GM21717 (cell line): ENCODE measurements around the gene OPN4.
"Not testable (repeated sequence)": the region's sequence is repeated elsewhere in the genome, so short reads cannot be mapped to it uniquely, and the experiment has no call there.

Experiments used
- ATAC-seq: cut with Tn5 transposase; IDR thresholded peaks from one replicate; pipeline ENCODE4 v1.9.1; 2021; ENCODE audit warnings: mild to moderate bottlenecking, moderate library complexity; ENCODE audit not compliant: unreplicated experiment

The OPN4 gene, protein sequence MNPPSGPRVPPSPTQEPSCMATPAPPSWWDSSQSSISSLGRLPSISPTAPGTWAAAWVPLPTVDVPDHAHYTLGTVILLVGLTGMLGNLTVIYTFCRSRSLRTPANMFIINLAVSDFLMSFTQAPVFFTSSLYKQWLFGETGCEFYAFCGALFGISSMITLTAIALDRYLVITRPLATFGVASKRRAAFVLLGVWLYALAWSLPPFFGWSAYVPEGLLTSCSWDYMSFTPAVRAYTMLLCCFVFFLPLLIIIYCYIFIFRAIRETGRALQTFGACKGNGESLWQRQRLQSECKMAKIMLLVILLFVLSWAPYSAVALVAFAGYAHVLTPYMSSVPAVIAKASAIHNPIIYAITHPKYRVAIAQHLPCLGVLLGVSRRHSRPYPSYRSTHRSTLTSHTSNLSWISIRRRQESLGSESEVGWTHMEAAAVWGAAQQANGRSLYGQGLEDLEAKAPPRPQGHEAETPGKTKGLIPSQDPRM

DNA sequence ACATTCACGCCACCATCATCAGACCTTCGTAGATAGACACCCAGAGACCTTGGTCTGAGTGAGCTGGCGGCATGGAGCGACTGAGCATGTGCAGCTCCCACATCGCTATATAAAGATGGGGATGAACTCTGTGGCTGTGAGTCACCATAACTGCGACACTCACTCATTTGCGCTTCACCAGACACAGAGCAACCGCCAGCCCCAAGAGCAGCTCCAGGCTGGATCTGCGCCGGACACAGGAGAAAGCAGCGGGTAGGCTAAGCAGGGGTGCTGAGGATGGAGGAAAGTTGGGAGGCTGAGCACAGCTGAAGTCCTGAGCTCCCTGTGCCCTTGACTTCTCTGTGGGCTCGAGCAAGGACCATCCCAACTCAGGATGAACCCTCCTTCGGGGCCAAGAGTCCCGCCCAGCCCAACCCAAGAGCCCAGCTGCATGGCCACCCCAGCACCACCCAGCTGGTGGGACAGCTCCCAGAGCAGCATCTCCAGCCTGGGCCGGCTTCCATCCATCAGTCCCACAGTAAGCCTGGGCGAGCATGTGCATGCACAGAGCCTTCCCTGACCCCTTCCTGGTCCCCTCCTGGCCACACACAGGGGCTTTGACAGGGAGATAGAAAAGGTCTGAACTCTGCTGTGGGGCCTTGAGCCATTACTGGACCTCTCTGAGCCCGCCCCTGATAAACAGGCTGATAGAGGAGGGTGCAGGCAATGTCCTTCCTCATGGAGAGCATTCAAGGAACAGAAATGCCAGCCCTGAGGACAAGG lies at the start of gene OPN4:
TSS of gene OPN4 (plus strand) at position 137 of the 762 bp plus-strand sequence. CDS start at position 374, 237 bp downstream.
- no peak for ATAC-seq

DNA sequence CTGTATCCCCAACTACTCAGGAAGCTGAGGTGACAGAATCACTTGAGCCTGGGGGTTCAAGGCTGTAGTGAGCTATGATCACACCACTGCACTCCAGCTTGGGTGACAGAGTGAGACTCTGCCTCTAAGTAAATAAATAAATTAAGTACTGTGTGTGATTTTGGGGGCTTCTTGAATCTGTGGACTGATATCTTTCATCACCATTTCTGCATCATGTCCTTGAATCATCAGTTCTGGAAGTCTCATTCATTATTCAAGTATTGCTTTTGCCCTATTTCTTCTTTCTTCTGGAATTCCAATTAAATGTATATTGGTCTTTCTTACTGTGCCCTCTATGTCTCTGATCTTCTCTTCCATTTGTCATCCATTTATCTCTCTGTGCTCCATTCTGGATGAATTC lies 46.7 kb upstream of the OPN4 start:
- no peak for ATAC-seq

DNA sequence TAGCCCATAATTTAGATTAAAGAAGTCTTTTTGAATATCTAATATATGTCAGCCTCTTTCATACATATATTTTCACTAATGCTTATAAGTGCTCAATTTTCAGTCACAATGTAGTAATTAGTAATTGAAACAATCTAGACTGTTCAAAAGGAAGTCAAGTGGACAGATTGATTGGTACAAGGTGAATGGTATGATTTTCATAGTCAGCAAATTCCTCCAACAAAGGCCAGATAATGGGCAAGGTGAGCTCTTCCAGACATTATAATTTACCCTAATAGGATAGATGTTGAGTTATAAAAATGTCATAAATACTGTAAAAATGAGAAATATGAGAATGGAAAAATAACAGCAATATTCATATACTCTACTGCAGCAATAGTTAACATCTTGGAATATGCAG lies 44.4 kb upstream of the OPN4 start:
- ATAC-seq, result no peak

DNA sequence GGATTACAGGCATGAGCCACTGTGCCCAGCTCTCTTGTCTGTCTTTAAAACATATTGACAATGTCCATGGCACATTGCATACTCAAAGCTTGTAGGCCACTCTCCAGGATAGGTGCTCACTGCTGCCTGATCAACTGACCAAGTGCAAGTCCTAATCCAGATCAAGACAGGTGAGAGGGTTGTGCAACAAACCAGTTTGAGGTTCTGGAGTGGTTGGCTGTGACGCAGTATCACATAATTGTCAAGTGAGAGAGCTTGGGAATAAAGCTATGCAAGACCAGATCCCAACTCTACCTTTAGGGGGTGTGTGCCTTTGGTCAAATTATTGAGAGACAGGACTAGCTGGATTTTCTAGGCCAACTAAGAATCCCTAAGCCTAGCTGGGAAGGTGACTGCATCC lies 43.0 kb upstream of the OPN4 start:
- ATAC-seq, result no peak

DNA sequence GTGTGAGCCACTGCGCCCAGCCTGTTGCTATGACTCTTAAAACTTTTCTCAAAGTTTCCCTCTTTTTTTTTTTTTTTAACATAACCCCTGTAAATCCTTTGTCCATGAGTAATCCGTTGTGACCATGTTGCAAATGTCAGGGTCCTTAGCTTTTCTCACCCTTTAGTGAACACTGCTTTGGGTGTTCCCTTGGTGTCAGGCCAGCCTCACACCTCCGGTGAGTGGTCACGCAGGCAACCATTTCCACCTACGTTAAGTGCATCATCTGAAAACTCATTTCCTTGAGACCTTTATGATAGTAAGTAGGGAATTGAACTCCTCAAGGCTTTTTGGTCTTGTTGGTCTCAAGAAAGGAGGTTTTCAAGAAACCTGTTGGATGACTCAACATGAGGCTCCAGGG lies 41.3 kb upstream of the OPN4 start:
- no peak for ATAC-seq

DNA sequence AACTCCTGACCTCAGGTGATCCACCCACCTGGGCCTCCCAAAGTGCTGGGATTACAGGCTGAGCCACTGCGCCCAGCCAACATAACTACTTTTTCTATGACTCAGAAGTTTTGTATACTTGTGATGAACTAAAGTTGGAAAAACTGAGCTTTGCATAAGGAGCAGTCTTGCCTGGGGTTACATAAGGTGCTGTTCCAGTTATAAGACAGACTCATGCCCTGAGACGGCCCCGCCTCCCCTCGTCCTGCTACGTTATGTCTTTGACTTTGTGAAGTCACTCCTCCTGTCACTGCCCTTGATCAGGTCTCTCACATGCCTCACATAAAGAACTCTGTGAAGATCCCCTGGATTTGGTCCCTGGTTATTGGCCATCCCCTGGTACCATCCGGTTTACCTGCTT lies 40.4 kb upstream of the OPN4 start:
- ATAC-seq, result no peak

DNA sequence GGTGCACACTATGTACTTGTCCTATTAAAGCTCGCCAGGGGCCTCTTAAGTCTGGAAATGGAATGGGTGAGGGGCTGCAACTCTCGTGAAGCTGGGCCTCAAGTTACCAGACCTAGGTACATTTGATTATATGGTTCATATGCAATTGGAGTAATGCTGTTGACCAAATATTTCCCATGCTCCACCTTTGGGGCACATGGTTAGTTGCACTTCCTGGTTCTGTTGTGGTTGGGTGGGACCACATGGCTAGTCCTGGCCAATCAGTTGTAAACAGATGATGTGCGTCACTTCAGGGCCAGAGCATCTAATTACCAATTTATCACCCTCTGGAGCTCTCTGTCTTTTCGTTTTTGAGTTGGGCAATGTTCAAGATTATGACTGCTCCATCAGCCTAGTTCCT lies 39.5 kb upstream of the OPN4 start:
- no peak for ATAC-seq

DNA sequence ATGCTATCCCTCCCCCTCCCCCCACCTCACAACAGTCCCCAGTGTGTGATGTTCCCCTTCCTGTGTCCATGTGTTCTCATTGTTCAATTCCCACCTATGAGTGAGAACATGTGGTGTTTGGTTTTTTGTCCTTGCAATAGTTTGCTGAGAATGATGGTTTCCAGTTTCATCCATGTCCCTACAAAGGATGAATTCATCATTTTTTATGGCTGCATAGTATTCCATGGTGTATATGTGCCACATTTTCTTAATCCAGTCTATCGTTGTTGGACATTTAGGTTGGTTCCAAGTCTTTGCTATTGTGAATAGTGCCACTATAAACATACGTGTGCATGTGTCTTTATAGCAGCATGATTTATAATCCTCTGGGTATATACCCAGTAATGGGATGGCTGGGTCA lies 37.1 kb upstream of the OPN4 start:
- not testable (repeated sequence) for ATAC-seq

DNA sequence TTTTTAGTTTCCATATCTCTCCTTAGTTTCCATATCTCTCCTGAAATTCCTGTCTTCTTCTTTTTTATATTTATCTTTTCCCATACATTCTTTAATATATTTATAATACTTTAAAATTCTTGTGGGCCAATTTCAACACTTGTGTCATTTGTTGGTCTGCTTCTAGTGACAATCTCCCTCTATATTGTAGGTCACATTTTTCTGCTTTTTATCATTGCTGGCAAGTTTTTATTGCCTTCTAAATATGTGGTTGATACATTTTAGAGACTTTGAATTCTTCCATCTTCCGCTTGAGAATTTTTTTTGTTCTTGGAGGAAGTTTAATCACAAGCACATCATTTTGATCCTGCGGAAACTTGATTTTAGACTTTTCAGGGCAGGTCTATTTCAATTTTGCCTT lies 26.0 kb upstream of the OPN4 start:
- no peak for ATAC-seq

DNA sequence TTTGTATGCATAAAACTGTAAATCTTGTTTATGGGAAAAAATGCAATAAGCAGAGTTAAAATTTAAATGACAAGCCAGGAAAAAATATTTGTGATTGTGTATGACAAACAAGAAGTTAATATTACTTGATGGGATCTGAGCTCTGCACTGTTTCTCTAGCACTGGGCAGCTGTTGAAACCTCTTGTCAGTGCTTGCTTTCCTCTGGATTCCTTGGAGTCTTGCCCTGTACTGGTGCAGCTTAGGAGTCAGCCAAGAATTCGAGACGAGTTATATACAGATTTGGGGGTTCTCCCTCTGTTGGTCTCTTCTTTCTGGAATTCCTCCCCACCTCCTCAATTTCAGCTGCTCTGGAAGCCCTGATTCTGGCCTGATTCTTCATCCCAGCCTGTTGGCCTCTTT lies 24.3 kb upstream of the OPN4 start:
- no peak for ATAC-seq

DNA sequence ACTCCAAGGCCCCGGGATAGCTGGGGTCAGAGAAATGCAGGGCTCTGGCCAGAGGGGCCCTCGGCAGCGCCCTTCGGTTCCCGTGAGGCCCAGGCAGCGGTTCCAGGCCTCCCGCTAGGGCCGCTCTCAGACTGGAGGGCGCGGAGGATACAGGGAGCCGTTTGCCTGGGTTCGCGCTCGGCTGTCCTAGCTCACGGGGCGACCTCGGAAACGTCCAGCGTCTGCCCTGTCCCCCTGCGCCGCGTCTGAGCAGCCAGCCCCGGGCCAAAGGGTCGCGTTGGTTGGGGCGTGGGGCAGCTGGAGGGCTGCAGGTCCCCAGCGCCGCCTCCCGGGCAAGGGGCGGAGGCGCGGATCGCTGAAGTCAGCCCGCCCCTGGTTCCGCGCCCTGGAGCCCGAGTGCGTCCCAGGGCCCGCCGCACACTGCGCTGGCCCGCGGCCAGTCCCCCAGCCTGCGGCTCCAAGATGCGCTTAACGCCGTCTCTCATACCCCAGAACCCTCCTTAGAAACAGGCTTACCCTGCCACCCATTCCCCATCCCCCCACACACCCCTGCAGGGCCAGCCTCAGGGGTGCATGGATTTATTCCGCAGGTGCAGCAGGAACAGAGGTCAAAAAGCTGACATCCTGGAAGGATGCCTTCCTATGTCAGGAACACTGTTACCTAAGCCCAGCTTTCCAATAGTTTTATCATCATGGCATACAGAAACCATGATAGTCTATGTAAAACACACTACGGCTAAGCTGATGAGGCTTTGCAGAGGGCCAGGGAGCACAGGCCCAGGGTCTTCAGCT lies 22.1 kb upstream of the OPN4 start:
- no peak for ATAC-seq

DNA sequence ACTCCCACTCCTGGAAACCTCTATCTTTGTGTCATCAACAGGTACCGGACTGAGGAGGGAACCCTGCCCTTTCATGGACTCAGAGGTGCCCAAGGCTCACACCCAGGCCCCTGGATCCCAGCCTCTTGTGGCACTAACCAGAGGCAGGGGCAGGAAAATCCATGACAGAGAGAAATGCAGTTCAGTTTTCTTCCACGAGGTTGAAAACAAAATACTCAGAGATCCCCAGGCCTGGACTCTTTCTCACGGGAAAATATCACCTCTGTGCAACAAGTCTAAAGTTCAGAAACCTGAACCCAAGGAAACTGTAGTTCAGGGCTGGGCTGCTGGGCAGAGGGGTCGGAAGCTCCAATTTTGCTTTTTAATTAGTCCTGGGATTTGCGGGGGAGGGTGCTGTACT lies 21.4 kb upstream of the OPN4 start:
- no peak for ATAC-seq

DNA sequence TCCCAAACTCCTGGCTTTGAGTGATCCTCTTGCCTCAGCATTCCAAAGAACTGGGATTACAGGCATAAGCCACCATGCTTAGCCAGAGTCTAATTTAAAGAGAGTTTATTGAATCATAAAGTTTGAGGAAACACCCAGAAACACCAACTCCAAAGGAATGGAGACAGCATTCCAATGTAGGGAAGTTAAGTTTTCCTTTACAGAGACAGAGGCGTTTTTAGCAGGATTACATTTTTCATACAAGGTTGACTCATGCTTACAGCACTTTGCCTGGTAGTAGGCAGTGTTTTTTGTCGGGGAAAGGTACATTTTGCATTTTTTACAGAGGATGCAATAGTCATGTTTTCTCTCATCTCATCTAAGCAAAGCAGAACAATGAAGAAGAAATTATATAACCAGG lies 18.9 kb upstream of the OPN4 start:
- ATAC-seq, result no peak

DNA sequence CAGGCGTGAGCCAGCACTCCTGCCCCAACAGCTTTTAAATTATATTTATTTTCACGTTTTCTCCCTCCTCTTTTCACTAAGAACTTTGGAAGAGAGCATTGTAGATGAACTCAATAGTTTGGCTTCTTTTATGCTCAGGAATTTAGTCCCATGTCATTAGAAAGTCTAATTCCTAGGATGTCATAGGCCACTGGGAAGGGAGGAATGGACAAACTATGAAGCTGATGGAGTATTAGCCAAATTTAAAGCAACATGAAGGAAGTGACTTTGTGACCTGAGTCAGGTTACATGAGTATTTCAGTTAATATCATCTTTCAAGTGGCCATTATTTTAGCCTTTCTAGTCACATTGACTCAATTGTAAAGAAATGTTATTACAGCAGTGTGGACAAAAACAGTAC lies 18.0 kb upstream of the OPN4 start:
- ATAC-seq, result no peak

DNA sequence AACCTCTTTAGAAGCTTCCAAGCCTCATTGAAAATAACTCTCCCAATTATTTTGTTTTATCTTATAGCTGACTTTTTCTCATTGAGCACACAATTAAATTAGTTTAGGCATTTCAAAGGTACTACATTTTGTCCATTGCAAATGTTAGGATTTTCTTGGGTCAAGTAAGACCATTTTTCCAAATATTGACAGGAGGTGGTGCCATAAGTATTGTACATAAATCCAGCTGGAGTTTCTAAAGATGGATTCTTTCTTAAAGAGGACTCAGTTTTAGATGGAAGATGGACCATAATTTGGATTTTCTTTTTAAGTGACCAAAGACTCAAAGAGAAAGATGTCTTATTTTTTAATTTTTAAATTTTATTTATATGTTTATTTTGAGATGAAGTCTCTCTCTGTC lies 12.3 kb upstream of the OPN4 start:
- no peak for ATAC-seq

DNA sequence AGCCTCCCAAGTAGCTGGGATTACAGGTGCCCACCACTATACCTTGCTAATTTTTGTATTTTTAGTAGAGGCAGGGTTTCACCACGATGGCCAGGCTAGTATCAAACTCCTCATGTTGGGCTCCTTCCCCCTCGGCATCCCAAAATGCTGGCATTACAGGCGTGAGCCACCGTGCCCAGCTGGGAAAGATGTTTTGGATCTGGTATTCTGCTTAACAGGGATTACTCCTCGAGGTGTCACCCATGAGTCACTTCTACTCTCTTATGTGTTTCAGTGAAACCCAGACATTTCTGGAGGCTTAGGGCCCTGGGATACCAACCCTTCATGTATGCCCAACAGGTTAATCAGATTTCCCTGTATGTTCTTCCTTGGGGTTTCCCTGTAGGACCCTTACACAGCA lies 11.8 kb upstream of the OPN4 start:
- ATAC-seq, result no peak

DNA sequence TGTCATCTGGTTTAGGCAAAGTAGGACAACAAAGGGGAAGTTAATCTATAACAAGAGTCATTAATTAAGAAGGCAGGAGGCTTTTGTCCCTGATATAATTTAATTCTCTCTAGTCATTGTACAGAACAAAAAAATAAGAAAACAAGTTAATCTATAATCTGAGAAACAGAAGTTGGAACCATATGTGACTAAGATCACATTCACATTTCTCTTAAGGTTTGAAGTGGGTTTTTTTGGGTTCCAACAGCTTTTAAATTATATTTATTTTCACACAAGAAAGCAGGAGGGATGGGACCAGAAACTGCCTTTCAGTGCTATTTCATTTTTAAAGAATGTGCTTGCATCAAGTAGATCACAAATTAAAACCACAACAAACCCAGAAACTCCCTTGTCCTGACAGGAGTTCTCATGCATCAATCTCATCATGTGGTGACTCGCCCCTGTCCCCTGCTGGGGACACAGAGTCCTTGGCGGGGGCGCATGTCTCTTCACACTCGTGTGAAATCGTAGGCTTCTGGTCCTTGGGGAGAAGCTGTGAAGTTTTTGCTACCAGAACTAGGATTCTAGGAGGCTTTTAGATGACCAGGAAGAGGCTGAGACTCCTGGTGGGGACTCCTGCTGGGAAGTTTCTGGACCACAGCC lies 10.1 kb upstream of the OPN4 start:
- ATAC-seq, result no peak

DNA sequence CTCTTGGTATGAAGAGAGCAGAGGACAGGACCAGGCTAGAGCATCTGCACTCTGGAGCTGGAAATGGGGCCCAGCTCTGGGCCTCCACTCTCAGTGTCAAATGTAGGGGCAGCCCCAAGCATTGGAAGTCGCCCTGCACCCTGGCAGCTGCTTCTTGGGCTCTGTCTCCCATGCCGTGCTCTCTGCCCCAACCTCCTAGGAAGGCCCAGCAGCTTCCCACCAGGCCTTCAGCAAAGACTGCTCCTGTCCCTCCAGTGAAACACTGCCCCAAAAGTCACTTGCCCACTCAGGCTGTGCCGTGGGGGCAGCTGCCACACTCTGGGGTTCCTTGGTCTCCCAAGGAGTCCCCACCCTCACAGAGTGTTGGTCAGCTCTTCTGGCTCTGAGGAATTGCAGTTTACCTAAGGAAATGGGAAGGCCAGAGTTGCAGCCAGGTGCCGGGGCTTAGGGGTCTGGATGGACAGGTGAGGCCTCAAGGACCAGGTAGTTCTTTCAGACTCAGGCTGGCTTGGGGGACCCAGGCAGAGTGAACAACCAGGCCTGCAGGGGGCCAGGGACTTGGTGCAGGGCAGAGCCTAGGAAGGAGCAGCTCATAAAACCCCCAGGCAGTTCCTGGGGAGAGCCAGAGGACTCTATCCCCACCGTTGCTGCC lies 9.4 kb upstream of the OPN4 start:
- no peak for ATAC-seq

DNA sequence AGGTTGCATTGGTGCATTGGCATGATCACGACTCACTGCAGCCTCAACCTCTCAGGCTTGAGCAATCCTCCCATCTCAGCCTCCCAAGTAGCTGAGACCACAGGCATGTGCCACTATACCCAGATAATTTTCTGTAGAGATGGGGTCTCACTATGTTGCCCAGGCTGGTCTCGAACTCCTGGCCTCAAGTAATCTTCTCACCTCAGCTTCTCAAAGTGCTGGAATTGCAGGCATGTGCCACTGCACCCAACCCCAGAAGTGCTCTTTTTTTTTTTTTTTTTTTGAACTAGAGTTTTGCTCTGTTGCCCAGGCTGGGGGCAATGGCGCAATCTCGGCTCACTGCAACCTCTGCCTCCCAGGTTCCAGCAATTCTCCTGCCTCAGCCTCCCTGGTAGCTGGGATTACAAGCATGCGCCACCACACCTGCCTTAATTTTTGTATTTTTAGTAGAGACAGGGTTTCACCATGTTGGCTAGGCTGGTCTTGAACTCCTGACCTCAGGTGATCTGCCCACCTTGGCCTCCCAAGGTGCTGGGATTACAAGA lies 8.7 kb upstream of the OPN4 start:
- ATAC-seq, result not testable (repeated sequence)

DNA sequence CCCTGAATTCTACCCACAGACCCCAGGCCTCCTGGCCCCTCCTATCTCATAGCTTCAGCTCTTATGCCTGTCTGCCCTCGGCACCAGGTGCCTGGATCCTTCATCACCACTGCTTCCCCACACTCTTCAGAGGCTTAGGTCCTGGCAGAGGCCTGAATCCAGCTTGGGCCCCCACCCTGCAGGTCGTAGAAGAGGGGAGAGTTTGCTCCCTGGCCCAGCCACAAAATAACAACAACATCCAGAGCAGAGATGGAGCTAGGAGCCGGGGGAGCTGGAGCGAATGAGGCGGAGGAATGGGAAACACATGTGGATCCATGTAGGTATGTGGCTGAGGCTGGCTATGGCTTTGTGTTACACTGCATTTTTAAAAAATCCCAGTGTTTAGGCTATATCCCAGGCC lies 7.8 kb upstream of the OPN4 start:
- no peak for ATAC-seq
